Measurements from ENCODE around the gene PHACTR3.
"Not testable (repeated sequence)": the region's sequence is repeated elsewhere in the genome, so short reads cannot be mapped to it uniquely, and the experiment has no call there.

The PHACTR3 gene

DNA sequence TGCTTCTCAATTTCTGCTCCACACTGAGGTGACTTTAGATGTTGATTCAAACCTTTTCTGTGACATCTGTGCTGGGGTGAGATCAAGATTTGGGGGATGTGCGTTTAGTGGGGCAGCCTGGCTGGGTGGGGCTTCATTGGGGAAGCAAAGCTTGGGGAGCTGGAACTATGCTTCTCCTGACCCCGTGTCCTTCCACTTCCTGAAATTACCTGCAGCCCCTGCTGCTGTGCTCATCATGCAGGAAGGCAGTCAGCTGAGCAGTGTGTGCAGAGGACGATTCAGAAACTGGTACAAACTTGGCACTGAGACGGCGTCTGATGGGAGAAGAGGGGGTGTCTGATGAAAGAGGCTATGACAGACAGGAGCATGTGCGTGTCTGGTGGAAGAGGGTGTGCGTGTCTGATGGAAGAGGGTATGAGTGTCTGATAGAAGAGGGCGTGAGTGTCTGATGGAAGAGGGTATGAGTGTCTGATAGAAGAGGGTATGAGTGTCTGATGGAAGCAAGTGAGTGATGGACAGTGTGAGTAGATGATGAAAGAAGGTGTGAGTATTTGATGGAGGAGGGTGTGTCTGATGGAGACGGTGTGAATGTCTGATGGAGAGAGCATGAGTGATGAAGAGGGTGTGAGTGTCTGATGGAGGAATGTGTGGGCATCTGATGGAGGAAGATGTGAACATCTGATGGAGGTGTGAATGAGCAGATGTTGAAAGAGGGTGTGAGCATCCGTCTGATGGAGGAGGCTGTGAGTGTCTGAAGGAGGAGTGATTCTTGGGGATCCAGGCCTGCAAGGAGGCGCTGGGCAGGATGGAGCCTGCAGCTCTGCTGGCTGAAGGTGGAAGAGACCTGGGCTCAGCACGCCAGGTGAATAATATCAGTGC is 225.7 kb downstream of the PHACTR3 start:
- DNase-seq (ENCODE audit: low spot score): no peak

DNA sequence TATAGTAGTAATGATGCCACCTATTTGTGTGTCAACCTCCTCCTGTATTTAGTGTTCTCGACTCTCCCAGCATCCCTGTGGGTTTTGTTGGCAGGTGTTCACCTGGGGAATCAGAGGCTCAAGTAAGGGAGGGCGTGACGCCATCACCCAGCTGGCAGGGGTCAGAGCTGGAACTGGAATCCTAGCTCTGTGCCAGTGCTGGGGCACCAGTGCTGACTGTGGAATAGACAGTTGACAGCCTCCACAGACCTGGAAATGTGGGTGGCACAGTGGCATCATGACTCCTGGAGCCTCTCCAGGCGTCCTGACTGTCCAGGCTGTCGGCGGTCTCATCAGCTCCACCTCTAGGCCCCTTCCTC is 226.3 kb downstream of the PHACTR3 start:
- no peak for DNase-seq (ENCODE audit: low spot score)

DNA sequence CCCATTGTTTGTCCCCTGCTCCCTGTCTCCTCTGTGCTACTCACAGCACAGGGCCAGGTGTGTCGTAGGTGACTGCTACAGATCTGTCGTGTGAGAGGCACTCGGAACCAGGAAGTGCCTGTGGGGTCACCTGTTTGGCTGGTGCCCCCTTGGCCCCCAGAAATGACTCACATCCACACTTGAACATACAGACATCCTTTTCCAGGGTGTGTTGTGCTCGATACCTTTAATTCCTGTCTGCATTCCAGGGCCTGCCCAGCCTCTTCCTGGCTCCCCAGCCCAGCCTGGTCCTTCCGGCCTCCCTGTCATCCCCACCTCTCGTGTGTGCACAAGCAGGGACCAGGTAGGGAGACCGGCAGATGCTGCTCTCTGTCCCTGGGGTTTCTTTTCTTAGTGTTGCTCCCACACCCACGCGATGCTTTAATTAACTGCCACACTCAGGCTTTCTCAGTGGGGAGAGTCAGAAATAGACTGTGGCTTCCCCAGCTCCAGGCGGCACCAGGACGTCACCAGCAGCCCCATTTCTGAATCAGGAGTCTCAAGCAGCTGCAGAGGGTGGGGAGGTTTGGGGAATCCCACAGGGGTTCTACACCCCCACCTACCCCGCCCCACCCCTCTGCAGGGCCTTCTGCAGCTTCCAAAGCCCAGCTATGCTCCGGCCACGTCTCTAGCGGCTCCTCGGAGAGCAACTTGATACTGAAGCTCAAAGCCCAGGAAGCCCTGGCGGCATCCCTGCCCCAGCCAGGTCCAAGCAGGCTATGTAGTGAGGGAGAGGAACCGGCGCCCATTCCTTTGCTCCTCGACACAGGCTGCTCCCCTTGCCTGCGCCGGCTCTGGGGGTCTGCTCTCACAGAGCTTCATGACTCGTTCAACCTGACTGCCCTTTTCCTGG is 226.9 kb downstream of the PHACTR3 start:
- no peak for DNase-seq (ENCODE audit: low spot score)

DNA sequence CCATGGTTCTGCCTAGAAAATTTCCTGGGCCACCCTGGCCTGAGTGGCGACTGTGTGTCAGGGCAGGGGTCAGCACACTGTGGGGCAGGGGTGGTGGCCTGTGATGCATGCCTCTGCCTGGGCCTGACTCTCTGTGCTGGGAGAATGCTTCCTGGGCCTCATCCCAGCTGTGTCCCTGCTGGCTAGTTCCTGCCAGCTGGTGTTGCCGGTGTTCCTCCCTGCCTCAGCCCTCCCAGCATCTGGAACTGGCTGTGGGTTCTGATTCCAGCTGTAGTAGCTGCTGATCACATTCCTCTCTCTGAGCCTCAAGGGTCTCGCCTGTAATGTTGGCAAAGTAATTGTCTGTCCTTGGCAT is 227.6 kb downstream of the PHACTR3 start:
- no peak for DNase-seq (ENCODE audit: low spot score)

DNA sequence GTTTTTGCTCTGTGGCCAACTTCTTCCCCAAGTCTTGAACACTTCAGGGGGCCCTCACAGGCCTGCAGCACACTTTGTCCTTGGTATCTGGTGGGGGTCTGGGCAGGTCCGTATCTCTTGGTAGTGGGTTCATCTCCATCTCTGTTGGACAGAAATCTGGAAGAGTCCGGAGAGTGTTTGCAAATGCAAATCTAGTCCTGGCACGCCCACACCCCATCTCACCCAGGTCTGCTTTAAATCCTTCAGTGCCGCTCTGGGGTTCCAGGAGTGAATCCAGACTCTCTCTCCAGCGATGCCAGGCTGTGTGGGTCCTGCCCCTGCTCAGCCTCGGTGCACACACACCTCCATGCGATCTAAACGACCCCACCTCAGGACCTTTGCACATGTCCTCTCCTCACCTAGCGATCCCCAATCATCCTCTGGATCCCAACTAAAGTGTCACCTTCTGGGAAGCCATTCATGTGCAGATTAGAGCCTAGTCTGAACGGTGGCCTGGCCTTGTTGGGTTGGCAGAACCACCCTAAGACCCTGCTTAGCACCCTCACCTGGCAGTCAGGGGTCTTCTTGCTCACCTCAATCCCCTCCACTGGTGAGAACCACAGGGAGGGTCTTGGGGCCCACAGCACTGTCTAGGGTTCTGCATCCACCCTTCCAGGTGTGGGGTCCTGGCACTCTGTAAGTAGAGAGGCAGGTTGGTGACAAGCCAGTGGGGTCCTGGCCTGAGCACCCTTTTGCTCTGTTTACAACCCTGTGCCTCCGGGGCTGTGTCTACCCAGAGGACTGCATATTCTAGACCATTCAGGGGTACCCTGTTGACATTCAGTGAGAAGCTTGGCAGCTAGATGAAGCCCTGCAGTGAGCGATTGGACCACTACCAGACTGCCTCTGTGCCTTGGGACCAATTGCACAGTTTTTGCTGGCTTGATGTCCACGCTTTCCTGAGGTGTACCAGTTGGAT is 228.3 kb downstream of the PHACTR3 start:
- DNase-seq (ENCODE audit: low spot score): no peak

DNA sequence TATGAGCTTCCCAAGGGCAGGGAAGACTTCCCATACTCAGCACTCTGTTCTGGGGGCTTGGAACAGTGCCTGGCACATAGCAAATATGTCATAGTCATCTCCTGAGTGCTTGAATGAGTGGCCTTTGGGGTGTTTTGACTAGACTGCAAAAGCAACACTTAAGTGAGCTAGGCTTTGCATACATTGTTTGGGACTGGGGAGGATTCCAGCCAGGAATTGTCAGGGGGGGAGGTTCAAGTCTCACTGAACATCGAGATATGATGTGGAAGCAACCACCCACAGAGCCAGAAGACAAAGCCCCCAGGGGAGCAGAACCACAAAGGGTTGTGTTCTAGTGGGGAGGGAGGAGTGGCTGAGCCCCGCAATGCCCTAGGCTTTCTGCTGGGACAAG is 230.7 kb downstream of the PHACTR3 start:
- no peak for DNase-seq (ENCODE audit: low spot score)

DNA sequence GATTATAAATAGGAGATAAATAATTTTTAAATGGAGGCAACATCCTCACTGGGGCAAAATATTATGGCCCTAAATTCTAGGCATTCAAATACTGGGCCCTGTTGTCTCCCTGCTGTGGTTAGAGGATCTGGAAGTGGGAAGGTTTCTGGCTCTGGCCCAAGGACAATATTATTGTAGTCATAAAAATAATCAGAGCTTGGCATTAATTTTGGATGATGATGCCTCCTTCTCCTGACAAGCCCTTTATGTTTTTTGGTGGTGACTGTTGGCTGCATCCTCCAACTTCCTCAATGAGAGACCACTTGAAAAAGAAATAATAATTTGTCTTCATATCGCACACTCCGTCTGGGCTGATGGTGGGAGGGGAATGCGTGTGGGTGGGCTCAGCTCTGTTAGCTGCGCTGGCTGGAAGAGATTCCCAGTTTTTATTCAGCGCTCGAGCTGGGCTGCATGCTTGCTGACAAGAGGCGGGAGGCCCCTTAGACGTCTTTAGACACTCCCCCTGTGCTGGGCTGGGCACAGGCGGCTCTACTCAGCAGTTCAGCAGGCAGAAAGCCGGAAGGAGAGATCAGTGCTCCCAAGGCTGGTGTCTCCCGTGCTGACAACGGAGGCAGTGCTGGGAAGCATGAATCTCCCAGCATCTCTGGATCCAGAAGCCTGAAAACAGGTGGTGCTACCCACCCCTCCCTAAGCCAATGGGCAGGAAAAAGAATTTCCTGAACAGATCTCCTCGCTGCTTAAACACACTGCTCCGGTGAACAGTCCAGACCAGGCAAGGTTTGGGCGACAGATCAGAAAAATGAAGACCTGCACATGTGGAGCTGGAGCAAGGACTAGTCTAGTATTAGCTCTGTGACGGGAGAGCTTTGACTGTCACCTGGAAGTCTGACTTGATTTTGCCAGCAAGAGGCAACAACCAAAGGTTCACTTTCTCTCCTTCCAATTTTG is 231.4 kb downstream of the PHACTR3 start:
- no peak for DNase-seq (ENCODE audit: low spot score)

DNA sequence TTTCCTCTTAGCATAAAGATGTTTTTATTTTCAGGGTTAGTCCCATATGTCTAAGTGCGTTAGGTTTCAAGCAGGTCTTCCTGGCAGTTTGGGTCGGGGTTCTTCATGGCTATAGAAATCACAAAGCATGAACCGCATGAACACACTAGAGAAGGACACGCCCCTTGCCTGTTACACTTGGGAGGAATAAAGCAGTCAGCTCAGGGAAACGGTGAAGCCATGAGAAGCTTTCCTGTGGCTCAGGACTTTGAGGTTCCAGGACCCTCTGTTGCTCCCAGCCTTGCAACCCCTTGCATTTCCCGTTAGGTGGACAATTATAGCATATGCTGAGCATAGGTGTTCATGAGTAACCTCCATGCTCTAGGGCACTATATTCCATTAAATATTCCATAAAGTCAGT is 232.4 kb downstream of the PHACTR3 start:
- no peak for DNase-seq (ENCODE audit: low spot score)

DNA sequence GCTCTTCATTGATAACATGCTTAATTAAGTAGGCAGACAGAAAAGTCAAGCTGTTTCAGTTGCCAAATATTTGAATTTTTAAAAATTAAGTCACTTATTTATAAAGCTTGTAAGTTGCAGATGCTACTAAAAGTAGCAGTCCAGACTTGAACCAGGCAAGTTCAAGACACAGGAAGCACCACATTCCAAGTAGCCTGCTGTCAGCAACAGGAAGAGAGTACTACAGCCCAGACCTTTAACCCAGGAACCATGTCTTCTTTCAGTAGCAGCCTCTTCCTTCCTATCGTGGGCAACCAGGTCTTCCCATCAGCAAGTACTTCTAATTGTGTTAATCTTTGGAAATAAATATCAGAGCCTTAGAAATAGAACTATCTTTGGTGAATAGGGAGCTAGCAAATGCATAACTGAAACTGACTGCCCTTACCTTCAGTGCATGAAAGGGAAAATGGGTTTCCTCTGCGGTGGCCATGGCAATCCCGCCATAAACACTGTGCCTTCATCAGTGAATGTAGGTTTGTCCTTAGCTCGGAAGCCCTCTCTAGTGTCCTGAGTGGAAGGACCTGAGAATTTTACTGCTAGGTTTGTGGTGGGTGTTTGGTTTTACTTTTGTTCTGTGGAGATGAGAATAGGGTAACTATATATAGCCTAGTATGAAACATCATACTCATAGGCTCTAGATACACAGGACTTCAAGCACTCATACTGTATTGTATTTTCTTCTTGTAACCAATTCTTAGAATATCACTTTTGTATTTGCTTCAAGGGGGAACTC is 233.5 kb downstream of the PHACTR3 start:
- DNase-seq (ENCODE audit: low spot score): no peak

DNA sequence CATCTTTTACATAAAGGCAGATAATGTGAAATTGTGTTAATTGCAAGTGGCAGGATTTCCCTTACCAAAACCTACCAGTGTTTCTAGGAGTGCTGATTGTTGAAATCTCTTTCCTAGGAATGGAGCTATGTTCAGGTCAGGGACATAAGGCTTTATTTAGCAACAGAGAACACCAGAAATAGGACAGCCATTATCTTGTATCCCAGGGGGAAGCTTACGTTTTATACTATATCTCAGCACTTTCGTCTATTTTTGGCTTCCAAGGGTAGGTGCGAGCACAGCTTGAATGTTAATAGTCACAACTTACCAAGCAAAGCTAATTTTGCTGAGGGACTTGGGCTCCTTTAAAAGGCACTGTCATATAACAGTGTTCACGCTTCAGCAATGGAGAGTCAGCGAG is 235.1 kb downstream of the PHACTR3 start:
- no peak for DNase-seq (ENCODE audit: low spot score)

DNA sequence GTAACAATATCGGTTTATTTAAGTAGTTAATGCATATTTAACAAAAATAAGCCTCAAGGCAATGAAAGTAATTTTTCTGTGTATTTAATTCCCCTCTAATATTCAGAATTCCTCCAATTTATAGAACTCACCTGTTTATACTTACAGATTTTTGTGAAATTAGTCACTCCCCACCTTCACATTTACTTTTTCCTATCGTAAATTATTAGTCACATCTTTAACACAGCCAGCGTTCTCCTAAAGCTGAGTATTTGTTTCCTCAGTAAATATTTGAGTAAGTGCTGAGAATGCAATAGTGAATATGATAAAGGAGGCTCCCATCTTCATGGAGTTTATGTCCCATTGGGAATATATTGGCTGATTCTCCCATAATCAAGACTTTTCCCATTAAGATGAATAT is 241.1 kb downstream of the PHACTR3 start:
- DNase-seq (ENCODE audit: low spot score): no peak

DNA sequence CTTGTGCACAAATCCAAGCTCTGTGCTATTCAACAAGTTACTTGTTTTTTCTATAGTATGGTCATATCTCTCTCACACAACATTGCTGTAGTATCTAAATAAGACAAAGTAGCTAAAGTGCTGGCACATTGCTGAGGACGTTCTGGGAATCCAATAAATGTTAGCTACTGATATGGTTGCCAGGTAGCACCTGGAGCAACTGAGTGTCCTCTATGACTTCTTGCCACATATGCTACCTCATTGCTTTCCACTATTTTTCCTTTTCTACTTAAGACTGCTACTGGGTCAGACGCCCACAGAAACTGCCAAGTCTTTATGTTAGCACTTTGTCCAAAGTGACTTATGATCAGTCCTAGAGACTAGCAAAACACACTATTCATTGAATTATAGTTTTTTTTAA is 243.8 kb downstream of the PHACTR3 start:
- DNase-seq (ENCODE audit: low spot score): no peak

DNA sequence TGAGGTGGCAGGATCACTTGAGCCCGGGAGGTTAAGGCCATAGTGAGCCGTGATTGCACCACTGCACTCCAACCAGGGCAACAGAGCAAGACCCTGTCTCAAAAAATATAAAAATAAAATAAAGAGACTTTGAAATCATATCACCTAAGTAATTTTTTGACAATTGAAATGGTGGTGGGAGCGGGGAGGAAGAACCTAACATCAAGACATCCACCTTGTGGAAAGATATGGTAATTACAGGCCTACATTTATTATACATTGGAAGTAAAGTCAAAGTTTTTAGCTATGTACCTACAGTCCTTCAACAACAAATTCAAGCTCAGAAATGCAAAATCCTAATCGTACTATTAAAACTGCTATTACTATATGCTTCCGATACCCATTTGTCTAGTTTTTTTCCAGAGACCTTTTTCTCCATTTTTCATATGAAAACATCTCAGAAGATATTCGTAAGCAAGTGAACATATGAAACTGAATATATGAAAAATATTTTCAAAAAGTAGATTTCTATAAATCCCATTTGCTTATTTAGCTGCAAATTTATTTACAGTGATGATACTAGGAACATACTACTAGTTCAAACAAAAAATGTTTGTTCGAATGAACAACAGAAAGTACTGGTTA is 245.8 kb downstream of the PHACTR3 start:
- DNase-seq (ENCODE audit: low spot score): peak; percentile 64

DNA sequence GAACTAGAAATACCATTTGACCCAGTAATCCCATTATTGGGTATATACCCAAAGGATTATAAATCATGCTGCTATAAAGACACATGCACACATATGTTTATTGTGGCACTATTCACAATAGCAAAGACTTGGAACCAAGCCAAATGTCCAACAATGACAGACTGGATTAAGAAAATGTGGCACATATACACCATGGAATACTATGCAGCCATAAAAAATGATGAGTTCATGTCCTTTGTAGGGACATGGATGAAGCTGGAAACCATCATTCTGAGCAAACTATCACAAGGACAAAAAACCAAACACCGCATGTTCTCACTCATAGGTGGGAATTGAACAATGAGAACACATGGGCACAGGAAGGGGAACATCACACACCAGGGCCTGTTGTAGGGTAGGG is 252.2 kb downstream of the PHACTR3 start:
- not testable (repeated sequence) for DNase-seq (ENCODE audit: low spot score)

DNA sequence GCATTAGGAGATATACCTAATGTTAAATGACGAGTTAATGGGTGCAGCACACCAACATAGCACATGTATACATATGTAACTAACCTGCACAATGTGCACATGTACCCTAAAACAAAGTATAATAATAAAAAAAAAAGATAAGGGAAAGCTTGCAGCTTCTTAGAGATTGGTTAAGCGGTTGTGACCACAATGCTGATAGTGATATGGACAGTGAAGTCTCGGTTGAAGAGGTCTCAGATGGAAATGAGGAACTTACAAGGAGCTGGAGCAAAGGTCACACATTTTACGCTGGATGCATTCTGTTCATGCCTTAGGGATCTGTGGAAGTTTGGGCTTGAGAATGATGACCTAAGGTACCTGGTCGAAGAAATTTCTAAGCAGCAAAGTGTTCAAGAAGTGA is 252.6 kb downstream of the PHACTR3 start:
- not testable (repeated sequence) for DNase-seq (ENCODE audit: low spot score)

DNA sequence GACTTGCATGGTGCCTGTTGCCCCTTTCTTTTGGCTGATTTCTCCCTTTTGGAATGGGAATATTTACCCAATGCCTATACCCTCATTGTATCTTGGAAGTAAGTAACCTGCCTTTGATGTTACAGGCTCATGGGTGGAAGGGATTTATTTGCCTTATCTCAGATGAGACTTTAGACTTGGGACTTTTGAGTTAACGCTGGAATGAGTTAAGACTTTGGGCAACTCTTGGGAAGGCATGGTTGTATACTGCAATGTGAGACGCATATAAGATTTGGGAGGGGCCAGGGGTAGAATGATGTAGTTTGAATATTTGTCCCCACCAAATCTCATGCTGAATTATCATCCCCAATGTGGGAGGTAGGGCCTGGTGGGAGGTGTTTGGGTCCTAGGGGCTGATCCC is 253.6 kb downstream of the PHACTR3 start:
- DNase-seq (ENCODE audit: low spot score): no peak

DNA sequence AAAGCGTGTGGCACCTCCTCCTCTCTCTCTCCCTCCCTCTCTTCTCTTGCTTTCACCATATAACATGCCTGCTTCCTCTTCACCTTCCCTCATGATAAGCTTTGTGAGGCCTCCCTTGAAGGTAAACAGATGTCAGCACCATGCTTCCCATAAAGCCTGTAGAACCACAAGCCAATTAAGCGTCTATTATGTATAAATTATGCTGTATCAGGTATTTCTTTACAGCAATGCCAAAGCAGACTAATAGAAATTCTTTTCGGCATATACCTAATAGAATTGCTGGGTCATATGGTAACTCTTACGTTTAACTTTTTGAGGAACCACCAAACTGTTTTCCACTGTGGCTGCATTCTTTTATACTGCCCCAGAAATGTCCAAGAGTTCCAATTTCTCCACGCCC is 254.1 kb downstream of the PHACTR3 start:
- no peak for DNase-seq (ENCODE audit: low spot score)

DNA sequence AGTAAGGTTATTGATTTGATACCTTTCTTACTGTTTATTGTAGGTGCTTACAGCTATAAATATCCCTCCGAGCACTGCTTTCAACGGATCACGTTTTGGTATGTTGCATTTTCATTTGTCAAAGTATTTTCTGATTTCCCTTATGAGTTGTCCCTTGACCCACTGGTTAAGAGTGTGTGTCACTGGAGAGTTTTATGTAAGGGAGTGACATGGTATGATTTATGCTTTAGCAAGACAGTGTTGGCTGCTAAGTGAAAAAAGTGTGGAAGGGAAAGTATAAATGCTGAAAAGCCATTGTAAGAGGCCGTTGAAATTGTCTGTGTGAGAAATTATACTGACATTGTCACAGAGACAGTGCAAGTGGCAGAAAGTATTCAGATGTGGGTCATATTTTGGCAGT is 257.1 kb downstream of the PHACTR3 start:
- no peak for DNase-seq (ENCODE audit: low spot score)

DNA sequence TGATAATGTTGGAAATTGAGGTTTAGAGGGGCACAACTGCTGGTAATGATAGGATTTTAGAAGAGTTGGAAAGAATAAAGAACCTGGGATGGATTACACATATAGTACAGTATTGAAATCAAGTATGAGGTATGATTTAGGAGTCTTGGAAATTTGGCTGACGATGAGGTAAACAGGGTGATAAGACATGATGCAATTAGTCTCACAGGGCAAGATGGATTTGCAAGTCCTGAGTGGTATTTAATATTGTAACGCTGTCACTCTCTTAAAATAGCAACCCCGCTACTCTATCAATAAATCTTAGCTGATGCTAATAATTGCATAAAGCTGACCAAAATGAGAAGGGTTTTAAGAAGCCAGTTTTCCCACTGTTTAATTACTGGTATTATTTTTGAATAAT is 258.7 kb downstream of the PHACTR3 start:
- no peak for DNase-seq (ENCODE audit: low spot score)

DNA sequence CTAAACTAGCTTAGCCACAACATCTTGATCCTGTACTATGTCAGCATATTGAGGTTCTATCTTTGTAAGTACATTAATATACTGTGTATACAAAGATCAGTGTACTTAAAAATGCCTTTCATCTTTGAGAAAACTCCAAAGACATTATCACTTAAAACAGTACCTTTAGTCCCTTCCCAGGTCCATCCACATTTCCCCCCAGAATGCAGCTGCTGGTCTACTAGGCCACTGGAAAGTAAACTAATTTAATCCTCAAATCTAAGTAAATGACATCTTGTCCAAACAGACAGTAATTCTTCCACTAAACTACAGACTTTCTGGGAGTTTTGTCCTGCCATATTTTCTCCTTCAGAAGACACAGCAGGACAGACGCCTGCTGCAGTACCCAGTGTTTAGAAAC is 260.4 kb downstream of the PHACTR3 start:
- no peak for DNase-seq (ENCODE audit: low spot score)
